OCI-M1 (cell line): Measurements from ENCODE around the gene UAP1L1.

Experiments
- DNase-seq: peaks from one replicate; lab custom pipeline; 2025; lab: John Stamatoyannopoulos, UW

Gene UAP1L1

DNA sequence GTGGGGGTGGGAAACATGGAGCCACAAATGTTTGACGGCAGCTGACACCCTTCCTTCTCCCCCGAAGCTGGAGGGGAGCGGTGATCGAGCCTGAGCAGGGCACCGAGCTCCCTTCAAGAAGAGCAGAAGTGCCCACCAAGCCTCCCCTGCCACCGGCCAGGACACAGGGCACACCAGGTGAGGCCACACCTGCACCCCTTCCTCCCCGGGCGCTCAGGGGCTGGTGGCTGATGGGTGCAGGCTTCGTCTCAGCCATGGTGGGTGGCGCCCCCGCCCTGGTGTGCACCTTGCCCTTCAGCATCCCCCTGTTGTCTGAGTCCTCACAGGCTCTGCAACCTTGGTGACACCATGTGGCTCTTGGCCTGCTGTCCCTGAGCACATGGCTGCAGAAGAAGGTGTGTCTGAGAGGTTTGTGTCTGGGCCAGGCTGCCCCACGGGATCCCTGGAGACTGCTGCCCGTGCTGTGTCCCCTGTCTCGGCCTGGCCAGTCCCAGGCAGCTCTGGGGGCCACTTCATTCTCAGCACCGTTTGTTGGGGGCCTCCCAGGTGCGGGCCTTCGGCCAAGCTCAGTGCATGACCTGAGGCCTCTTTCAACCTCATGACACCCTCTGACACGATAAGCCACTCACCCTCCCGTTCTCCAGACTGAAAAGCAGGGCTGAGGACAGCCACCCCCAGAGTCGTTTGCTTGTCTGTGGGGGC, 20.6 kb downstream of the UAP1L1 start:
- no peak for DNase-seq

DNA sequence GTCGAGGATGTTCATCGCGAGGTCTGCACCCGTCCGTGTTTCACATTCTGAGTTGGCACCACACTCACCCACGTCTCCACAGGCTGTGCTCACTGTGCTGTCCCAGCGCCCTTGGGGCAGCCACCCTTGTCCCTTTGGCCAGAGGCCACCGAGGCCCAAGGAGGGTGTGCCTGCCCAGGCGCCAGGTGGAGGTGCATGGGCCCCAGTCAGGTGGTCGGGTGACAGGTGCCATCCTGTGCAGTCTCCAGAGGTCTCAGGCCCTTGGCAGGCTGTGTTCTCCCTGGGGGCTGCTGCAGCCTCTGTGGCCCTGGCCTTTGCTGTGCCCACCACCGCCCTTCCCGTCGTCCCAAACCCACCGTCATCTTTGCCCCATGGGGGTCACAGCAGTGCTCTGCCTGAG, 21.9 kb downstream of the UAP1L1 start:
- DNase-seq: no peak

DNA sequence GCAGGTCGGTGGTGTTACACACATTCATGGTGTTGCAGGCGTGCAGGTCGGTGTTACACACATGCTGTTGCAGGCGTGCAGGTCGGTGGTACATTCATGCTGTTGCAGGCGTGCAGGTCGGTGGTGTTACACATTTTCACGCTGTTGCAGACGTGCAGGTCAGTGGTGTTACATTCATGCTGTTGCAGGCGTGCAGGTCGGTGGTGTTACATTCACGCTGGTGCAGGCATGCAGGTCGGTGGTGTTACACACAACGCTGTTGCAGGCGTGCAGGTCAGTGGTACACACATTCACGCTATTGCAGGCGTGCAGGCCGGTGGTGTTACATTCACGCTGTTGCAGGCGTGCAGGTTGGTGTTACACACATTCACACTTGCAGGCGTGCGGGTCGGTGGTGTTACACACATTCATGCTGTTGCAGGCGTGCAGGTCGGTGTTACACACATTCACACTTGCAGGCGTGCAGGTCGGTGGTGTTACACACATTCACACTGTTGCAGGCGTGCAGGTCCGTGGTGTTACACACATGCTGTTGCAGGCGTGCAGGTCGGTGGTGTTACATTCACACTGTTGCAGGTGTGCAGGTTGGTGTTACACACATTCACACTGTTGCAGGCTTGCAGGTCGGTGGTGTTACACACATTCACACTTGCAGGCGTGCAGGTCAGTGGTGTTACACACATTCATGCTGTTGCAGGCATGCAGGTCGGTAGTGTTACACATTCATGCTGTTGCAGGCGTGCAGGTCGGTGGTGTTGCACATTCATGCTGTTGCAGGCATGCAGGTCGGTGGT, 26.1 kb downstream of the UAP1L1 start:
- DNase-seq: no peak

DNA sequence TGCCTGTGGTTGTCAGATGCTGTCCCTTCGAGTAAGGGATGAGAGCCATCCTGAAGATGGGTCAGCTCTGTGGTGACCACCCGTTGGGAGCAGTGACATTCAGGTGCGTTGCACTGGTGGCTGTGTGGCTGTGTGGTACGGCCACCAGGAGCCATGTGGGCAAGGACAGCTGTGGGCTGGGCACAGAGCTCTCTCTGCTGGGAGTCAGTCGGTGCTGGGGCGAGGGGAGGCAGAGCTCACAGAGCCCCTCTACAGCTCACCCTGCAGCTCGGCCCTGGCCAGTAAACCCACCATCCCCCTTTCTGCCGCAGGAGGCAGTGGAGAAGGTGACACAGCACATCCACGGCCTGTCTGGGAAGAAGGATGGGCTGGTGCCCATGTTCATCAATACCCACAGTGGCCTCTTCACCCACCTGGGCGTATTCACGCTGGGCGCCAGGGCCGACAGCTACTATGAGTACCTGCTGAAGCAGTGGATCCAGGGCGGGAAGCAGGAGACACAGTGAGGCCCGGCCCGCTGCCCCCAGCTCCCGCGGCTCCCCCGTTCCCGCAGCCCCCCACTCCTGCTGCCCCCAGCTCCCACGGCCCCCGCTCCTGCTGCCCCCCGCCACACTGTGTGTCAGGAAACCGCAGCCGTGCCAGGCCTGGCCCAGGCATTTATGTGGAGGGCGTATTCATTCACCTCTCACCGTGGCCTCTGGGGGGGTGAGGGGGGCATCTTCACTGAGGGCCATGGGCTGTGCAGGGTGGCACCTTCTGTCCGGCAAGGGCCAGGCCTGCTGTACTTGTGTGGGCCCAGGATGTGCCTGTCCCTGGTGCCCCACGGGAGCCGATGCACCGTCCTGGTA, 28.7 kb downstream of the UAP1L1 start:
- no peak for DNase-seq

DNA sequence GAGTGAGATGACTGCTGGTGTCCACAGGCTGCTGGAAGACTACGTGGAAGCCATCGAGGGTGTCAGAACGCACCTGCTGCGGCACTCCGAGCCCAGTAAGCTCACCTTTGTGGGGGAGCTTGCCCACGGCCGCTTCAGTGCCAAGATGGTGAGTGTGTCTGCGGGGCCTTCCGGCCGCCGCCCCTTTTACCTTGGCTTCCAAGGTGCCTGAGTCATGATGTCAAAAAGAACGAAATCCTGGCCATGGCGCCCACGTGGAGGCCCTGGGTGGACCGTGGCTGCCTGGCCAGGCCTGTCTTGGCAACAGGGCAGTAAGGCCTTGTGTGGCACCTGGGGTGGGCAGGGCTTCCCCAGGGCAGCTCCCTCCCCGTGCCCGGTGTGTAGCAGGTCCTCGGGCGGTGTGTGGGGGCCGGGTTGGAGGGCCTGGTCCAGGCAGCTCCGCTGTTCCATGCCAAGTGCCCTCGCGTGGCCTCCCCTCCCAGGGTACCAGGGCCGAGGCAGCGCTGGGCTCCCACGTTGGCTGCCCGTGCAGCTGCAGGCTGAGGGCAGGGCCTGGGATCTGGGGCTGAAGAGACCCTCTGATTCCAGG, 29.4 kb downstream of the UAP1L1 start:
- DNase-seq: no peak

DNA sequence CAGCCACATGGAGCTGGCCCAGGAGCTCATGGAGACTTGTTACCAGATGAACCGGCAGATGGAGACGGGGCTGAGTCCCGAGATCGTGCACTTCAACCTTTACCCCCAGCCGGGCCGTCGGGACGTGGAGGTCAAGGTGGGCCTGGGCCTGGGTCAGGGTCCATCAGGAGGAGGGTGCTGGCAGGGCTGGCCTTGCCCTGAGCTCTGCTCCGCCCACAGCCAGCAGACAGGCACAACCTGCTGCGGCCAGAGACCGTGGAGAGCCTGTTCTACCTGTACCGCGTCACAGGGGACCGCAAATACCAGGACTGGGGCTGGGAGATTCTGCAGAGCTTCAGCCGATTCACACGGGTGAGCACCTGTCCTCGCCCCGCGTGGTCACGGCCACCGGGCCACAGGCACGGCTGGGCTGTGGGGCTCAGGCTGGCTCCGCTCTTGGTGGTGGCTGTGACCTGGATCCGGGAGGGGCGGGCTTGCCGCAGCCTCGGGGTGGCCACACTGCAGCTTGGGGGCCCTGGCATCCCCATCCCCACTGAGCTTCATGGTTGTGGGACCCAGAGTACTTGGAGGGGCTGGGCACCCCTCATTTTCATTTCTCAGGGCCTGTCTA, 30.1 kb downstream of the UAP1L1 start:
- no peak for DNase-seq

DNA sequence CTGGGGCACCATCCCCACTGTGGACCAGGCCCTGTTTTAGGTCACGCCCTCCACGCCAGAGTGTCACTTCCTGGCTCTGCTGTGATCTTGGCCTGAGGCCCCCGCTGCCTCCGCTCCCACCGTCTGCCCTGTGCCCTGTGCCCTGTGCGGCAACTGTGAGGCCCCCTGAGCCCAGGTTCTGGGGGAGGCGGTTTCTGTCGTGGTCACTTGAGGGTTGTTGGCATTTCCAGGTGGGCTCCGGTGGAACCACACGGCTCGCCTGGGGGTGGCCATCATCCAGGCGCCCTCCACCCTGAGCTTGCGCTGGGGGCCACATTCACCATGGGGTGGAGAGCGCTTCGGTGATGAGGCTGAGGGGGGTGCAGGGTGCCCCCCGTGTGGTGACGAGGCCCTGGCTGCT, 30.7 kb downstream of the UAP1L1 start:
- no peak for DNase-seq

DNA sequence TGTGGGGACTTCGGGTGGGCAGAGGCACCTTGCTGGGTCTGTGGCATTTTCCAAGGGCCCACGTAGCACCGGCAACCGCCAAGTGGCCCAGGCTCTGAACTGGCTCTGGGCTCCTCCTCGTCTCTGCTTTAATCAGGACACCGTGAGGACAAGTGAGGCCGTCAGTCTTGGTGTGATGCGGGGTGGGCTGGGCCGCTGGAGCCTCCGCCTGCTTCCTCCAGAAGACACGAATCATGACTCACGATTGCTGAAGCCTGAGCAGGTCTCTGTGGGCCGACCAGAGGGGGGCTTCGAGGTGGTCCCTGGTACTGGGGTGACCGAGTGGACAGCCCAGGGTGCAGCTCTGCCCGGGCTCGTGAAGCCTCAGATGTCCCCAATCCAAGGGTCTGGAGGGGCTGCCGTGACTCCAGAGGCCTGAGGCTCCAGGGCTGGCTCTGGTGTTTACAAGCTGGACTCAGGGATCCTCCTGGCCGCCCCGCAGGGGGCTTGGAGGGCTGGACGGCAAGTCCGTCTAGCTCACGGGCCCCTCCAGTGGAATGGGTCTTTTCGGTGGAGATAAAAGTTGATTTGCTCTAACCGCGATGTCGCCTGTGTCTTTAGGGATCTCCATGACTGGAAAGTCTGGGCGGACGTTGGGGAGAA, 31.4 kb downstream of the UAP1L1 start:
- no peak for DNase-seq

DNA sequence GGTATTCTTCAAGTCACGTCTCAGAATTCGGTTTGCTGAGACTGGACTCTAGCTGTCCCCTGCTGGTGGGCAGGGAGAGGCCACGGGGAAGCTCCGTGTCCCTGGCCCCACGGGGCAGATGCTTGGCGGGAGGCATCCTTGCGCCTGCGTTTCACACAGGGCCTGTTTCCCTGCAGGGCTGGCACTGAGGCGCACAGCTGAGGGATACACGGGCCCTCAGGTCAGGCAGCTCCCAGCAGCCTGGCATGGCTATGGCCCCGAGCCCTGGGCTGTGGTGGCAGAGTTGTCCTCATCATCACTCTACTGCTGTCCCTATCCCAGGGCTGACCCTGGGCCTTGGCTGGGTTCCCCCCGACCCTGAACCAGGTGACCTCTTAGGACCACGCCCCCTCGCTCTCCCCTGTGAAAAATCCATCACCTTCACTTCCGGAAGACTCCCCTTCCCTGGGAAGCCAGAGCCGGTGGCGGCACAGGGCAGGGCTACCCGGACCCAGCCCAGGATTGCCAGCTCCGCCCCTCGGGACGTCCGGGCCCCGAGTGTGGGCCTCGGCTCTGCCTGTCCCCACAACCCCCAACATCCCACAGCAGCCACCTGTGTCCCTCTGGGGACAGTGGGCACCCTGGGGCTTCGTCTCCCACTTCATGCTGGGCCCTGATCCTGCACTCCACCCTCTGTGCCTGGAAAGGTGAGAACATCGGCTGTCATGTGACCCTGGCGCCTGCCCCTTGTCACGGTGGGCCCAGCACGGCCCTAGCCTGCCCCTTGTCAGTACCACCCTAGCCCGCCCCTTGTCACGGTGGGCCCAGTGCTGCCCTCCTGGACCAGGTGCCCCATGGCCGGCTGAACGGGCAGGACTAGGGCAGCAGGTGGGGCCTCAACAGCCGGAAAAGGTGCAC, 32.2 kb downstream of the UAP1L1 start:
- DNase-seq: no peak

DNA sequence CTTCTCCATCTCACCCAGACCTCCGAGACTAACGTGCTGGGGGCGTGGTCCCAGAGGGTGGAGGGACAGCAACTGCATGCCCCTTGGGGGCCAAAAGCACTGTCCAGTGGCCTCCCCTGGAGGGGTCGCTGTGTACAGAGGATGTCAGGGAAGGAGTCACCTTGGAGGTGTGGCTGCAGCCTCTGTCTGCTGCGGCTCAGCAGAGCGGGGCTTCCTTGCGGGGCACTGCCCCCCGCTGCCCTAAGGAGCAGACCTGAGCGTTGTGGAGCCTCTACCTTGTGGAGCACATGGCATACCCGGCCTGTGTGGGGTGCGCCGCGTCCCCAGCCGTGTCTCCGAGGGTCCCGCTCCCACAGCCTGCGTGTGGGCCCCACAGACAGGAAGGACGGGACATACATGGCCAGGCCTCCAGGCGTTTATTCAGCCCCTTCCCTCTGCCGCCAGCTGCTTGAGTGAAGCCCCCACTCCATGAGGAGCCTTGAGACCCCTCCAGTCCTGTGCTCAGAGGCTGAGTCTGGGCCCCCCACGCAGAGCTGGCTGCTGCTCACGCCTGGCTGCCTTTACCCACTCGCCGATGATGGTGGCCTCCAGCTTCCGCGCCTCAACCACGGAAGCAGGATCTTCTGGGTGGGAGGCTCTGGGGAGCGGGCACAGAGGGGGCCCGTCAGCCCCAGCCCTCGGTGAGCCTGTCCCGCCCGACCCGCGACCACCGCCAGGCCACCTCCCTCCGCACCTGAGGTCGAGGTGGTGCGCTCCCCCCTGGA, 33.0 kb downstream of the UAP1L1 start:
- DNase-seq: no peak

DNA sequence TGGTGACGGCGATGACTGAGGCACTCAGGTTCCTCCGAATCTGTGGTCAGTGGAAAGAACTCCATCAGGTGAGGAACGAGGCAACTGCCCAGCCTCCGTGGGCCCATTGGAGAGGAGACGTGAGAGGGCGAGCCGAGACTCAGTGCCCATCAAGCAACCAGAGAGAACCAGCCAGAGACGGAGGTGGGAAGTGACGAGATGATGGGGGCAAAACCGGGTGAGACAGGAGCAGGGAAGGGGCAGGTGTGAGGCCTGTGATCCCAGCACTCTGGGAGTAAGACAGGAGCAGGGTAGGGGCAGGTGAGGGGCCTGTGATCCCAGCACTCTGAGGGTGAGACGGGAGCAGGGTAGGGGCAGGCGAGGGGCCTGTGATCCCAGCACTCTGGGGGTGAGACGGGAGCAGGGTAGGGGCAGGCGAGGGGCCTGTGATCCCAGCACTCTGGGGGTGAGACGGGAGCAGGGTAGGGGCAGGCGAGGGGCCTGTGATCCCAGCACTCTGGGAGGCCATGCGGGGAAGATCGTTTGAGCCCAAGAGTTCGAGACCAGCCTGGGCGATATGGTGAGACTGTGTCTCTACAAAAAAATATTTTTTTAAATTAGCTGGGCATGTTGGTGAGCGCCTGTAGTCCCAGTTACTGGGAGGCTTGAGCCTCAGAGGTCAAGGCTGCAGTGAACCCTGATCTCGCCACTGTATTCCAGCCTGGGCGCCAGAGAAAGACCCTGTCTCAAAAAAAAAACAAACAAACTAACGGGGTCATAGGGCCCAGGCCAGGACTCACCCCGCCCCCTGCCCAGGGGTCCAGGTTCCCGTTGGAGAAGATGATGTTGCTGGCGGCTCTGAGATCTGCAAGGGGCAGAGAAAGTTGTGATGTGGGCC, 33.8 kb downstream of the UAP1L1 start:
- DNase-seq: no peak

DNA sequence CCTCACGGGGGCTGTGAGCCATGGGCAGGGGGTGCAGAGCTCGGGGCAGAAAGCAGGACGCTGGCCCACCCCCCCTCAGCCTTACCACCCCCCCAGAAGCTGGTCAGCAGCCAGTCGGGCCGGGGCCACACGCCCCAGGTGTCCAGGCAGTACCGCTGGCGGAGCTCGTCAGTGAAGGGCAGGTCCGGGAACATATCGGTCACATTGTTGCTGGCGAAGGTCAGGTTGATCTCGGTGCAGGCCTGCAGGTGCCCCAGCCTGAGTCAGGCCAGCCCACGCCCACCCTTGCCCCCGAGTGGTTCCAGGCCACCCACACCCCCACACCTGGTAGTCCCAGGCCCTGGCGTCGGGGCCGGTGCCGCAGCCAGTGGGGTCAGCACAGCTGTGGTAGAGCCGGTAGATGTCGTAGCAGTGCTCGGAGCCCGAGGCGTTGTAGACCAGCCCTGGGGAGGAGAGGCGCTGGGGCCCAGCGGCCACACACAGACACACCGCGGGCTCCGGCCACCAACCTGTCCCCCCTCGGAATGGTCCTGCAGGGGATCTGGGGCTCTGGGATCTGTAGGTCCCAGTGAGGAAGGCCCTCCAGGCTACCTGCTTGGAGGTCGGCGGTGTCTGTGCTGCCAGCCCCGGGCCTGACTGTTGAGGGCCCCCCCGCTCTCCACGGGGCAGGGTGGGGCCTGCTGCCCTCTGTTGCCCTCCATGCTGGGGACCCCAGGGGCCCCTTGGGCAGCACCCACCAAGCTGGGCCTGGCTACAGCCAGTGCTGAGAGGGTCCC, 34.7 kb downstream of the UAP1L1 start:
- DNase-seq: no peak

DNA sequence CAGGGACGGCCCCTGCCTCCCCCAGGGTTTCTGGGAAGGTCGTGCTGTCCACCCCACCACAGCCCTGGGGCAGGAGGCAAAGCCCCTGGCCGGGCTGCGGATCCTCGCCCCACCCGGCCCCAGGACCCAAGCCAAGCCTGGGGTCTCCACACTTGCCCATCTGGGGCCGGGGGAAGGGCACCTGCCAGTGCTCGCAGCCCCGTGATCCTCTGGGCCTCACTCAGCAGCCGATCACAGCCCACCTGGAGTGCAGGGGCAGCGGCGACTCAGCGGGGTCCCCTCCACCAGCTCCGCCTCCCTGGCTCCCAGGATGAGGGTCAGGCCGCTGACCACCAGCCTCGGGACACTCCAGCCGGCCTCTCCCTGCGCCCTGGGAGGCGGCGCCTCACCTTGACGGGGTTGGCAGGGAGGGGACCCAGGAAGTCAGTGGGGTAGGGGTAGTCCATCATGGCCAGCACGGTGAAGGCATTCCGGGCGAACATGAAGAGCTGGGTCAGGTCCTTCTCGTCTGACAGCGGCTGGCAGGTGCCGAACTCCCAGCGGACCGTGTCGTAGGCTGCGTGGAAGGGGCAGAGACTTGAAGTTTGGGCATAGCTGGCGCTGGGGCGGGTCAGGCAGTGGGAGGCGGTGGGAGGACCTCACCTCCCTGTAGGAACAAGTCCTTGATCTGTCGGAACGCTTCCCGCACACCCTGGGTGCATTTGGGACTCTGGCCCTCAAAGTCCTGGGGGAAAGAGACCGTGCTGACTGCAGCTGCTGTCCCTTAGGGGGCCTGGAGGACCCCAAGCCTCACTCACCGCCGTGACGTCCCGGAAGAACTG, 35.5 kb downstream of the UAP1L1 start:
- no peak for DNase-seq

DNA sequence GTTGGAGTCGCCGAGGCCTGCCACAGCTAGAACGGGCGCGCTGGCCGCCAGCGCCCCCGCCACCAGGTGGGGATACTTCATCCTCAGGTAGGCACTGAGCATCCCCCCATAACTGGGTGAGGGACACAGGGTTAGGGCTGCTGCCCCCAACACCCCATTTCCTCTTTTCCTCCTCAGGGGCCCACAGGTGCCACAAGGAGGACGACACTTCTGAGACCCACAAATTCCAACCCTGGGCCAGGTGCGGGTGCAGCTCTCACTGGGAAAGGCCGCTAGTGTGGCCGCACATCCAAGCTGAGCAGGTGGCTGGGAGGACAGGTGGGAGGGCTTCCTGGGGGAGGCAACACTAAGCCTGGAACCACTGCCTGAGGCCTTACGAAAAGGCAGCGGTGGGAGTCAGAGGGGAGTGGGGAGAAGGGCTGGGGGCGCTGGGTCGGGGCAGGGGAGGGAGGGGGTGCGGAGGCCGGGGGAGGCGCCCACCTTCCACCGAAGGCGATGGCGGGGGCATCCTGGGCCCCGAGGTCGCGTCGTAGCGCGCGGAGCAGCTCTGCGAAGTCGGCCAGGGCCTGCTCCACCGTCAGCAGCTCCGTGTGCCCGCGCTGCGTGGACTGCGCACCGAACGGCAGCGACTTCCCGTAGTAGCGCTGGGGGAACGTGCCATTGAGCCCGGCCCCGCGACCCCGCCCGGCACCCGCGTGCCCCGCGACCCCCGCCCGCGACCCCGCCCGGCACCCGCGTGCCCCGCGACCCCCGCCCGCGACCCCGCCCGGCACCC, 36.3 kb downstream of the UAP1L1 start:
- no peak for DNase-seq

DNA sequence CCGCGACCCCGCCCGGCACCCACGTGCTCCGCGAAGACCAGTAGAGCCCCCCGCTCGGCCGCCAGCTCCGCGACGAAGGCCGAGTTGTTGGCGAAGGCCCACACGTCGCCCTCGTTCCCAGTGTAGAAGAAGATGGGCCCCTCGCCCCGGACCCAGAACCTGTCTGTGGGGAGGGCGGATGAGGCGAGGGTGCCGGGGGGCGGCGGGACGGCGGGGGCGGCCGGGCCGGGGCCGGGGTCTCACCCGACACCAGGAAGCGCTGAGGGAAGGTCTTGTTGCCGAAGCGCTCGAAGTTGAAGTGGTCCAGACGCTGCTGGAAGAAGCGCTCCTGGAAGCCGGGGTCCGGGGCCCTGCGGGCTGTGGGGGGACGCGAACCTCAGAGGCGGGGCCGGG, 36.9 kb downstream of the UAP1L1 start:
- no peak for DNase-seq
